Choroid plexus epithelial cell (primary cell): ENCODE results near the gene CPHXL2.

Experiments used
- DNase-seq: peaks from one replicate; pipeline ENCODE4 v3.0.0-alpha.2; 2010; ENCODE audit warnings: low read depth
- H3K4me3 ChIP-seq: 2 replicates; pipeline ENCODE4 v1.5.1; 2011; ENCODE audit warnings: low read depth, mild to moderate bottlenecking, control low read depth, low read length, moderate library complexity
- TF ChIP-seq, protein P1 (sequence below): conservative IDR thresholded peaks from 2 replicates; pipeline ENCODE4 v1.5.1; 2011; ENCODE audit warnings: low read depth, mild to moderate bottlenecking, control low read depth, inconsistent platforms, low read length, moderate library complexity

Gene CPHXL2

DNA sequence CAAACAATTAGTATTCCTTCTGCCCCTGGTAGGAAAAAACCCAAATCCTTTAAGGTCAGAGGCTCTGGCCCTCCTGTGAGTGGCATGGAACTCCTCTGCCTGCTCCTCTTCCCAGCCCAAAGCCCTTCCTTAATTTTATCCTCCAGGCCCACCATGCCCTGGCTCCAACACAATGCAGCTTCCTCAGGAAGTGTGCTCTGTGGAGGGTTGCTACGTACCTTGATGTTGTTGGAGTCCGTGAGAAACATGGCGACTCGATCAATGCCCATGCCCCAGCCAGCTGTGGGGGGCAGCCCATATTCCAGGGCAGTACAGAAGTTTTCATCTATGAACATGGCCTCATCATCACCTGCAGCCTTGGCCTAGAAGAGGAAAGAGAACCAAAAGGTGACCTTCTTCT lies 48.5 kb downstream of the CPHXL2 start:
- no peak for DNase-seq
- TF ChIP-seq, protein P1, sequence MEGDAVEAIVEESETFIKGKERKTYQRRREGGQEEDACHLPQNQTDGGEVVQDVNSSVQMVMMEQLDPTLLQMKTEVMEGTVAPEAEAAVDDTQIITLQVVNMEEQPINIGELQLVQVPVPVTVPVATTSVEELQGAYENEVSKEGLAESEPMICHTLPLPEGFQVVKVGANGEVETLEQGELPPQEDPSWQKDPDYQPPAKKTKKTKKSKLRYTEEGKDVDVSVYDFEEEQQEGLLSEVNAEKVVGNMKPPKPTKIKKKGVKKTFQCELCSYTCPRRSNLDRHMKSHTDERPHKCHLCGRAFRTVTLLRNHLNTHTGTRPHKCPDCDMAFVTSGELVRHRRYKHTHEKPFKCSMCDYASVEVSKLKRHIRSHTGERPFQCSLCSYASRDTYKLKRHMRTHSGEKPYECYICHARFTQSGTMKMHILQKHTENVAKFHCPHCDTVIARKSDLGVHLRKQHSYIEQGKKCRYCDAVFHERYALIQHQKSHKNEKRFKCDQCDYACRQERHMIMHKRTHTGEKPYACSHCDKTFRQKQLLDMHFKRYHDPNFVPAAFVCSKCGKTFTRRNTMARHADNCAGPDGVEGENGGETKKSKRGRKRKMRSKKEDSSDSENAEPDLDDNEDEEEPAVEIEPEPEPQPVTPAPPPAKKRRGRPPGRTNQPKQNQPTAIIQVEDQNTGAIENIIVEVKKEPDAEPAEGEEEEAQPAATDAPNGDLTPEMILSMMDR = no peak
- no peak overlapping the region for H3K4me3 ChIP-seq

GRCh38 chr16:75627851-75628250 lies 49.0 kb downstream of the CPHXL2 start:
- DNase-seq = peak; percentile 76
- TF ChIP-seq, protein P1 = no peak
- no peak overlapping the region for H3K4me3 ChIP-seq

DNA sequence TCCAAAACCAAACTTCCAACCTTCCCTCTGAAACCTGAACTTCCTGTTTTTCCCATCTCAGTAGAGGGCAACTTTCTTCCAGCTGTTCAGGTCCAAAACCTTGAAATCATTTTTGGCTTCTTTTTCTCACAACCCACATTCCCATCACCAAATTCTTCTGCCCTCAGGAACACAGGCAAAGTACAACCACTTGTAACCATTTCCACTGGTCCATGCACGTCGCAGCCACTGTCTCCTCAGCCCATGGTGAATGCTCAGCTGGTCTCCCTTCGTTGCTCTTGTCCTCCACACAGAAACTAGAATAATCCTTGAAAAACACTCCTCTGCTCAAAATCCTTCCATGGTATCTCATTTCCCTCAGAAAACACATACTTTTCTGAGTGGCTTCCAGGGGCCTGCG lies 50.0 kb downstream of the CPHXL2 start:
- TF ChIP-seq, protein P1 = no peak
- no peak for DNase-seq
- H3K4me3 ChIP-seq = no peak overlapping the region

GRCh38 chr16:75624921-75625334 lies 51.9 kb downstream of the CPHXL2 start:
- TF ChIP-seq, protein P1 = no peak
- DNase-seq = peak; percentile 52
- H3K4me3 ChIP-seq = no peak overlapping the region

GRCh38 chr16:75622761-75623605 lies 53.8 kb downstream of the CPHXL2 start, which contains the start of gene ADAT1:
Gene ADAT1 (minus strand): TSS chr16:75623281. CDS start chr16:75620799, 2,482 bp downstream.
- peak; percentile 99 for DNase-seq
- TF ChIP-seq, protein P1 = no peak
- peak within 1 kb of the TSS; percentile 82 for H3K4me3 ChIP-seq

DNA sequence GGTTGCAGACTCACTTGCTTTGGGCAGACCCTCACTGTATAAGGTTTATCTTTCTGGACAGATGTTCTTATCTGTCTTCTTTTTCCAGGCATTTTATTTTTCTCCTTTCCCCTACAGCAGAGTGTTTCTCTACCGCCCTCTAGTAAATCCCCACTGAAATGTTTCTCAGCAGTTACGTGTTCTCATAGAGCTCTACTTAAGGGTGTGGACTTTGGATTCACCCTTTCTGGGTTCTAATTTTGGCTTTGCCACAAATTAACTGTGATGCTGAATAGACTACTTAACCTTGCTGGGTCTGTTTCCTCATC lies 55.7 kb downstream of the CPHXL2 start:
- TF ChIP-seq, protein P1 = peak; percentile 66
- DNase-seq = peak; percentile 71

More for the DNA sequence above, 55.7 kb downstream of the CPHXL2 start:
- H3K4me3 ChIP-seq = no peak overlapping the region
